HCT116 (cell line): ENCODE measurements around the gene STRAP.

ENCODE experiments used
- JUND ChIP-seq: IDR thresholded peaks from 2 replicates; pipeline ENCODE4 v1.6.1; 2012
- POLR2A ChIP-seq: IDR thresholded peaks from 2 replicates; pipeline ENCODE4 v1.7.0; 2011; ENCODE audit warnings: borderline replicate concordance; ENCODE audit not compliant: insufficient read depth, insufficient read length; ENCODE audit errors: extremely low read depth

GRCh38 chr12:15851045-15851620 lies 31.1 kb upstream of the STRAP start:
- TF ChIP-seq POLR2A (no peak), JUND (no peak)
